ENCODE results near the gene GRHL1.

GRCh38 chr2:9952856-9953503, 1.5 kb downstream of the GRHL1 start:
- TF ChIP-seq CTCF (conservative IDR thresholded peaks at IDR 0.05 in 1 of 2, IDR thresholded peaks at IDR 0.05 in 1 of 2; ENCODE audit: extremely low read depth in 1 of 2, insufficient read depth in 1 of 2, low read depth in 1 of 2, low read length in 2 of 2) (no peak), EZH2 (IDR thresholded peaks at IDR 0.05; ENCODE audit: borderline replicate concordance, low read length) (no peak)

Data from mammary epithelial cell (primary cell).